DOHH2 (cell line): ENCODE results near the gene SNAPC1.

Experiments
- H3F3A ChIP-seq: fragments of 200-600 bp; sonication (generic), shearing (Covaris generic); 2 replicates; pipeline ENCODE4 v1.6.0; 2016; ENCODE audit warnings: antibody characterized with exemption, mild to moderate bottlenecking; ENCODE audit not compliant: control insufficient read depth, insufficient read depth
- H3K27ac ChIP-seq: fragments of 200-600 bp; sonication (generic); 2 replicates; pipeline ENCODE4 v1.5.1; 2014; ENCODE audit warnings: low read depth, mild to moderate bottlenecking, low read length, moderate library complexity
- H3K27me3 ChIP-seq: fragments of 200-600 bp; sonication (generic); 2 replicates; pipeline ENCODE4 v1.6.1; 2014; ENCODE audit warnings: mild to moderate bottlenecking, low read length, mixed read lengths; ENCODE audit not compliant: control insufficient read depth
- H3K36me3 ChIP-seq: fragments of 200-600 bp; sonication (generic); 2 replicates; pipeline ENCODE4 v1.6.1; 2014; ENCODE audit warnings: mild to moderate bottlenecking, low read length, moderate library complexity, mixed read lengths; ENCODE audit not compliant: control insufficient read depth
- H3K4me1 ChIP-seq: fragments of 200-600 bp; sonication (generic); 2 replicates; pipeline ENCODE4 v1.6.1; 2014; ENCODE audit warnings: mild to moderate bottlenecking, low read length, mixed read lengths; ENCODE audit not compliant: control insufficient read depth
- H3K4me2 ChIP-seq: fragments of 200-600 bp; sonication (generic); 2 replicates; pipeline ENCODE4 v1.6.0; 2014; ENCODE audit warnings: mild to moderate bottlenecking, low read length, moderate library complexity
- H3K4me3 ChIP-seq: fragments of 200-600 bp; sonication (generic); 2 replicates; pipeline ENCODE4 v1.5.1; 2014; ENCODE audit warnings: mild to moderate bottlenecking, low read length, mixed read lengths
- H3K79me2 ChIP-seq: fragments of 200-600 bp; sonication (generic); 2 replicates; pipeline ENCODE4 v1.6.1; 2014; ENCODE audit warnings: mild to moderate bottlenecking, low read length, mixed read lengths; ENCODE audit not compliant: control insufficient read depth
- H3K9me2 ChIP-seq: fragments of 200-600 bp; sonication (generic); replicated peaks from 2 replicates; pipeline ENCODE4 v1.6.1; 2014; ENCODE audit warnings: mild to moderate bottlenecking, low read length, mixed read lengths; ENCODE audit not compliant: control insufficient read depth
- H3K9me3 ChIP-seq: fragments of 200-600 bp; sonication (generic); 2 replicates; pipeline ENCODE4 v1.6.1; 2014; ENCODE audit warnings: antibody characterized with exemption, low read length, mixed read lengths; ENCODE audit not compliant: control insufficient read depth, insufficient read depth
- H4K20me1 ChIP-seq: fragments of 200-600 bp; sonication (generic); 2 replicates; pipeline ENCODE4 v1.6.0; 2014; ENCODE audit warnings: low read depth, mild to moderate bottlenecking, antibody characterized with exemption, low read length, moderate library complexity; ENCODE audit not compliant: control insufficient read depth, insufficient read depth
- CTCF ChIP-seq: fragments of 200-600 bp; sonication (generic); IDR thresholded peaks from one replicate; pipeline ENCODE4 v1.5.1; 2014; ENCODE audit warnings: antibody characterized with exemption, mild to moderate bottlenecking, low read depth, low read length; ENCODE audit not compliant: poor library complexity, severe bottlenecking
- EZH2phosphoT487 ChIP-seq: fragments of 200-600 bp; sonication (generic); IDR thresholded peaks from 2 replicates; pipeline ENCODE4 v1.6.1; 2017; ENCODE audit warnings: borderline replicate concordance, mild to moderate bottlenecking, antibody characterized with exemption, low read length, moderate library complexity, mixed read lengths

Gene SNAPC1

GRCh38 chr14:61822458-61822857, 60.2 kb downstream of the SNAPC1 start:
- H3F3A ChIP-seq, result no peaks in the 10 kb centered on the region
- H3K4me2 ChIP-seq, result no peak overlapping the region
- H3K9me2 ChIP-seq, result no peaks in the 10 kb centered on the region
- no peak for TF ChIP-seq EZH2phosphoT487
- TF ChIP-seq CTCF, result no peak
- no peaks in the 10 kb centered on the region for H3K36me3 ChIP-seq
- H3K4me3 ChIP-seq, result no peak overlapping the region
- H3K79me2 ChIP-seq, result no peaks in the 10 kb centered on the region
- no peaks in the 10 kb centered on the region for H3K9me3 ChIP-seq
- peaks cover 5% of the 10 kb centered on the region for H3K4me1 ChIP-seq
- H3K27me3 ChIP-seq, result no peaks in the 10 kb centered on the region
- no peak overlapping the region for H3K27ac ChIP-seq
- H4K20me1 ChIP-seq, result no peaks in the 10 kb centered on the region

- H4K20me1 ChIP-seq, result no peaks in the 10 kb centered on the region
- no peaks in the 10 kb centered on the region for H3F3A ChIP-seq
- H3K79me2 ChIP-seq, result no peaks in the 10 kb centered on the region
- H3K36me3 ChIP-seq, result no peaks in the 10 kb centered on the region
- no peaks in the 10 kb centered on the region for H3K9me3 ChIP-seq
- TF ChIP-seq CTCF (no peak), EZH2phosphoT487 (no peak)
- no peak overlapping the region for H3K4me2 ChIP-seq
- no peaks in the 10 kb centered on the region for H3K9me2 ChIP-seq
- 0 out of 2 replicates have a peak, but pooled peaks cover 2% of the 10 kb centered on the region for H3K27me3 ChIP-seq
- H3K27ac ChIP-seq, result no peak overlapping the region
- H3K4me3 ChIP-seq, result no peak overlapping the region
- H3K4me1 ChIP-seq, result peaks cover 16% of the 10 kb centered on the region
Observed at GRCh38 chr14:61832783-61833182, 70.6 kb downstream of the SNAPC1 start.

- TF ChIP-seq EZH2phosphoT487, result no peak
- TF ChIP-seq CTCF, result no peak
- Histone ChIP-seq H3K9me3 (no peaks in the 10 kb centered on the region), H3K36me3 (no peaks in the 10 kb centered on the region), H3K27ac (no peak overlapping the region), H4K20me1 (no peaks in the 10 kb centered on the region), H3K27me3 (no peaks in the 10 kb centered on the region), H3K4me3 (no peak overlapping the region), H3F3A (no peaks in the 10 kb centered on the region), H3K4me2 (no peak overlapping the region), H3K9me2 (no peaks in the 10 kb centered on the region), H3K4me1 (peaks cover 16% of the 10 kb centered on the region), H3K79me2 (no peaks in the 10 kb centered on the region)
Observed at GRCh38 chr14:61836184-61836583, 74.0 kb downstream of the SNAPC1 start.

GRCh38 chr14:61836807-61837206, 74.6 kb downstream of the SNAPC1 start:
- Histone ChIP-seq H3K27ac (no peak overlapping the region), H3K9me2 (no peaks in the 10 kb centered on the region), H3K4me1 (peaks cover 16% of the 10 kb centered on the region), H3K4me2 (peak overlapping the region; percentile 49), H4K20me1 (no peaks in the 10 kb centered on the region), H3F3A (no peaks in the 10 kb centered on the region), H3K4me3 (0 out of 2 replicates have a peak overlapping the region, but pooled peaks have one; percentile 18), H3K36me3 (no peaks in the 10 kb centered on the region), H3K27me3 (no peaks in the 10 kb centered on the region), H3K79me2 (no peaks in the 10 kb centered on the region), H3K9me3 (no peaks in the 10 kb centered on the region)
- TF ChIP-seq CTCF, result no peak
- no peak for TF ChIP-seq EZH2phosphoT487
